Keratinocyte (primary cell): Measurements from ENCODE around the gene SLC1A5. TPM values are rescaled to one million over a fixed set of nuclear protein-coding genes. Genes with fewer than 3 reads are reported as not detected.
"Not testable (repeated sequence)": the region's sequence is repeated elsewhere in the genome, so short reads cannot be mapped to it uniquely, and the experiment has no call there.

Experiments
- DNase-seq: peaks from one replicate; pipeline ENCODE4 v3.0.0-alpha.2; 2011; ENCODE audit warnings: low read depth, missing footprints, low spot score
- FAIRE-seq: peaks from 2 replicates; lab custom pipeline; 2011; peaks lifted over from hg19 to GRCh38; lab: Jason Lieb, UNC
- H2AFZ ChIP-seq: 2 replicates; pipeline ENCODE4 v1.6.0; 2012; ENCODE audit warnings: low read length, control low read depth, inconsistent platforms; ENCODE audit not compliant: control insufficient read depth
- H3K27ac ChIP-seq: 2 replicates; pipeline ENCODE4 v1.5.1; 2011; ENCODE audit warnings: low read length; ENCODE audit not compliant: control insufficient read depth, insufficient read depth
- H3K27me3 ChIP-seq: 3 replicates; pipeline ENCODE4 v1.6.0; 2011; ENCODE audit warnings: low read length; ENCODE audit not compliant: control insufficient read depth, insufficient read depth; ENCODE audit errors: extremely low read depth
- H3K36me3 ChIP-seq, 2 experiments: 2 replicates in 1 of 2; 3 replicates in 1 of 2; pipeline ENCODE4 v1.5.1; 2011; ENCODE audit warnings: low read length in 2 of 2, mild to moderate bottlenecking in 1 of 2; ENCODE audit not compliant: control insufficient read depth in 2 of 2, insufficient read depth in 2 of 2; ENCODE audit errors: extremely low read depth in 1 of 2
- H3K4me1 ChIP-seq: 3 replicates; pipeline ENCODE4 v1.5.1; 2011; ENCODE audit warnings: low read length; ENCODE audit not compliant: control insufficient read depth, insufficient read depth; ENCODE audit errors: extremely low read depth
- H3K4me2 ChIP-seq: 3 replicates; pipeline ENCODE4 v1.6.0; 2011; ENCODE audit warnings: low read depth, low read length; ENCODE audit not compliant: control insufficient read depth, insufficient read depth; ENCODE audit errors: extremely low read depth
- H3K4me3 ChIP-seq, 3 experiments: fragments of 200-600 bp in 1 of 3; sonication (generic) in 1 of 3; 2 replicates in 2 of 3; 3 replicates in 1 of 3; pipeline ENCODE4 v1.5.1; 2011 to 2016; ENCODE audit warnings: low read length in 3 of 3, mild to moderate bottlenecking in 3 of 3, control low read depth in 2 of 3, inconsistent platforms in 1 of 3, low read depth in 1 of 3, mixed read lengths in 1 of 3, mixed run types in 1 of 3, moderate library complexity in 1 of 3; ENCODE audit not compliant: control insufficient read depth in 2 of 3, insufficient read depth in 2 of 3; ENCODE audit errors: extremely low read depth in 1 of 3
- H3K79me2 ChIP-seq: 2 replicates; pipeline ENCODE4 v1.6.0; 2012; ENCODE audit warnings: low read length; ENCODE audit not compliant: control insufficient read depth, insufficient read depth
- H3K9ac ChIP-seq: 3 replicates; pipeline ENCODE4 v1.6.0; 2011; ENCODE audit warnings: low read length; ENCODE audit not compliant: control insufficient read depth, insufficient read depth; ENCODE audit errors: extremely low read depth
- H3K9me1 ChIP-seq: 3 replicates; pipeline ENCODE4 v1.6.0; 2011; ENCODE audit warnings: low read length; ENCODE audit not compliant: control insufficient read depth, insufficient read depth; ENCODE audit errors: extremely low read depth
- H3K9me3 ChIP-seq: 2 replicates; pipeline ENCODE4 v1.5.1; 2012; ENCODE audit warnings: low read depth, low read length; ENCODE audit not compliant: control insufficient read depth
- H4K20me1 ChIP-seq: 3 replicates; pipeline ENCODE4 v1.6.0; 2011; ENCODE audit warnings: low read length; ENCODE audit not compliant: control insufficient read depth, insufficient read depth; ENCODE audit errors: extremely low read depth
- EZH2 ChIP-seq: IDR thresholded peaks from one replicate; pipeline ENCODE4 v1.6.1; 2012; ENCODE audit warnings: inconsistent platforms, mild to moderate bottlenecking, low read length, moderate library complexity
- dilution Hi-C: fragments of 300-500 bp; cut with MboI; formaldehyde crosslinking; loops from one replicate; pipeline ENCODE4 v1.7.0; 2020; ENCODE audit warnings: low sequenced_read_pairs; ENCODE audit not compliant: extremely low pct_ligation_motif_present
- polyA plus RNA-seq, 5 experiments: library from polyadenylated mRNA; depleted of rRNA in 3 of 5; stranded (reverse) in 3 of 5; stranded (forward) in 1 of 5; unstranded in 1 of 5; fragments of >200 nt; gene quantifications; 1 replicate in 1 of 5; 2 replicates in 3 of 5; 3 replicates in 1 of 5; pipeline versions ENCODE4 v1.2.1 to v1.2.3, GENCODE V29; 2011 to 2012; ENCODE audit warnings: missing spikeins in 2 of 5, low read depth in 1 of 5, low replicate concordance in 1 of 5
- TF ChIP-seq, protein P1 (sequence below), 3 experiments: IDR thresholded peaks in 1 of 3; conservative IDR thresholded peaks in 1 of 3; optimal IDR thresholded peaks in 1 of 3; 2 replicates in 2 of 3; 3 replicates in 1 of 3; pipeline versions ENCODE3 to v1.5.1; 2011; ENCODE audit warnings: low read length in 3 of 3, mild to moderate bottlenecking in 3 of 3, moderate library complexity in 2 of 3, control low read depth in 1 of 3, inconsistent platforms in 1 of 3; ENCODE audit not compliant: insufficient read depth in 2 of 3; ENCODE audit errors: extremely low read depth in 1 of 3

Gene SLC1A5
- polyA plus RNA-seq, 1 donor (not counting 4 experiments of a cell fraction or from before 2014, with no cell fraction given) = 90.4 TPM

DNA sequence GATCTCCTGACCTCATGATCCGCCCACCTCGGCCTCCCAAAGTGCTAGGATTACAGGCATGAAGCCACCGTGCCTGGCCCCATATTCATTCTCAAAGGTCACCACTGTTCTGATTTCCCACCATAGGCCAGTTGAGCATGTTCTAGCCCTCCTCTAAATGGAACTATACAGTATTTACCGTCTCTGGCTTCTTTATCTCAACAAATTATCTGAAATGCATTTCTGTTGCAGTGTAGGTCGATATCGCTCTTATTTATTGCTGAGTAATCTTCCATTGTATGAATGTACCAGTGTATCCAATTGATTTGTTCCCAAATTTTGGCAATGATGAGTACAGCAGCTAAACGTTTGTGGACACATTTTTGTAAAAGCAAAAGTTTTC is 15.4 kb downstream of the SLC1A5 start:
- Histone ChIP-seq H3K4me1 (no peaks in the 10 kb centered on the region), H3K36me3 (peaks cover 18 to 20% of the 10 kb centered on the region in 2 experiments), H3K9me1 (no peaks in the 10 kb centered on the region), H3K4me3 (no peak overlapping the region), H3K27ac (no peak overlapping the region), H3K9ac (no peak overlapping the region), H2AFZ (no peak overlapping the region), H4K20me1 (peaks cover 9% of the 10 kb centered on the region), H3K79me2 (peaks cover 5% of the 10 kb centered on the region), H3K27me3 (no peaks in the 10 kb centered on the region), H3K9me3 (no peaks in the 10 kb centered on the region), H3K4me2 (no peak overlapping the region)
- DNase-seq = no peak
- dilution Hi-C loops = no loop called here
- FAIRE-seq = no peak
- TF ChIP-seq, protein P1, sequence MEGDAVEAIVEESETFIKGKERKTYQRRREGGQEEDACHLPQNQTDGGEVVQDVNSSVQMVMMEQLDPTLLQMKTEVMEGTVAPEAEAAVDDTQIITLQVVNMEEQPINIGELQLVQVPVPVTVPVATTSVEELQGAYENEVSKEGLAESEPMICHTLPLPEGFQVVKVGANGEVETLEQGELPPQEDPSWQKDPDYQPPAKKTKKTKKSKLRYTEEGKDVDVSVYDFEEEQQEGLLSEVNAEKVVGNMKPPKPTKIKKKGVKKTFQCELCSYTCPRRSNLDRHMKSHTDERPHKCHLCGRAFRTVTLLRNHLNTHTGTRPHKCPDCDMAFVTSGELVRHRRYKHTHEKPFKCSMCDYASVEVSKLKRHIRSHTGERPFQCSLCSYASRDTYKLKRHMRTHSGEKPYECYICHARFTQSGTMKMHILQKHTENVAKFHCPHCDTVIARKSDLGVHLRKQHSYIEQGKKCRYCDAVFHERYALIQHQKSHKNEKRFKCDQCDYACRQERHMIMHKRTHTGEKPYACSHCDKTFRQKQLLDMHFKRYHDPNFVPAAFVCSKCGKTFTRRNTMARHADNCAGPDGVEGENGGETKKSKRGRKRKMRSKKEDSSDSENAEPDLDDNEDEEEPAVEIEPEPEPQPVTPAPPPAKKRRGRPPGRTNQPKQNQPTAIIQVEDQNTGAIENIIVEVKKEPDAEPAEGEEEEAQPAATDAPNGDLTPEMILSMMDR (optimal IDR thresholded peaks at IDR 0.05 in 1 of 3, IDR thresholded peaks at IDR 0.05 in 1 of 3, conservative IDR thresholded peaks at IDR 0.05 in 1 of 3; ENCODE audit: extremely low read depth in 1 of 3, insufficient read depth in 2 of 3, low read length in 3 of 3) = no peak
- TF ChIP-seq EZH2 = no peak

DNA sequence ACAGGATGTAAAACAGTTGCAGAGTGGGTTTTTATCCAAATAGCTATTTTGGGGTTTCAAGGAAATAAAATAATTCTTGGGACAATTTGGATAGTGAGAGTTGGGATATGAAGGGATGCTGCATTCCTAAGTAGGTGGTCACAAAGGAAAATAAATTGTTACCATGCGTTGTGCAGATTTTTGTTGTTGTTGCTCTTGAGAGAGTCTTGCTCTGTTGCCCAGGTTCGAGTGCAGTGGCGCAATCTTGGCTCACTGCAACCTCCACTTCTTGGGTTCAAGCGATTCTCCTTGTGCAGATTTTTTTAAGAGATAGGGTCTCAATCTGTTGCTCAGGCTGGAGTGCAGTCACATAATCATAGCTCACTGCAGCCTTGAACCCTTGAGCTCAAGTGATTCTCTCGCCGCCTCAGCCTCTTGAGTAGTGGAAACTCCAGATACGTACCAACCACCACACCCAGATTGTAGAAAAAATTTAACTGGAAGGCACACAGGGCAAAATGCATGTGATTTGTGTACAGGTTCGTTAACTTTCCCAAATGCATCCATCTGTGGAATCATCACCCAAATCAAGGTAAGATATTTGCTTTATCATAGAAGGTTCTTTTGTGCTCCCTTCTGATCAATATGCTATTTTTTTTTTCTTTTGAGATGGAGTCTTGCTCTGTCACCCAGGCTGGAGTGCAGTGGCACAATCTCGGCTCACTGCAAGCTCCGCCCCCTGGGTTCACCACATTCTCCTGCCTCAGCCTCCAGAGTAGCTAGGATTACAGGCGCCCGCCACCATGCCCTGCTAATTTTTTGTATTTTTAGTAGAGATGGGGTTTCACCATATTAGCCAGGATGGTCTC is 16.0 kb downstream of the SLC1A5 start:
- no peak overlapping the region for H3K9ac ChIP-seq
- no peaks in the 10 kb centered on the region for H3K9me1 ChIP-seq
- H3K27me3 ChIP-seq = no peaks in the 10 kb centered on the region
- no peaks in the 10 kb centered on the region for H3K9me3 ChIP-seq
- no peak overlapping the region for H2AFZ ChIP-seq
- H3K79me2 ChIP-seq = peaks cover 5% of the 10 kb centered on the region
- dilution Hi-C loops = no loop called here
- TF ChIP-seq, protein P1 (optimal IDR thresholded peaks at IDR 0.05 in 1 of 3, IDR thresholded peaks at IDR 0.05 in 1 of 3, conservative IDR thresholded peaks at IDR 0.05 in 1 of 3; ENCODE audit: extremely low read depth in 1 of 3, insufficient read depth in 2 of 3, low read length in 3 of 3) = no peak
- TF ChIP-seq EZH2 = no peak
- H4K20me1 ChIP-seq = peaks cover 9% of the 10 kb centered on the region
- no peak overlapping the region for H3K27ac ChIP-seq
- H3K4me3 ChIP-seq = no peak overlapping the region
- no peaks in the 10 kb centered on the region for H3K4me1 ChIP-seq
- no peak overlapping the region for H3K4me2 ChIP-seq
- FAIRE-seq = no peak
- no peak for DNase-seq
- peaks cover 16 to 20% of the 10 kb centered on the region in 2 experiments for H3K36me3 ChIP-seq

GRCh38 chr19:46768746-46769145 is 19.6 kb downstream of the SLC1A5 start:
- H2AFZ ChIP-seq, H3K9ac ChIP-seq, dilution Hi-C loops: not testable (repeated sequence)

More at GRCh38 chr19:46768746-46769145, 19.6 kb downstream of the SLC1A5 start:
- not testable (repeated sequence) for H3K27ac ChIP-seq, H3K36me3 ChIP-seq, H4K20me1 ChIP-seq, H3K9me1 ChIP-seq, H3K9me3 ChIP-seq, H3K4me2 ChIP-seq, H3K4me1 ChIP-seq, H3K79me2 ChIP-seq, FAIRE-seq, H3K4me3 ChIP-seq, H3K27me3 ChIP-seq, DNase-seq
